ENCODE results near the gene SC5D.

- no peak for TF ChIP-seq EP300 (conservative IDR thresholded peaks at IDR 0.05; ENCODE audit: poor library complexity, severe bottlenecking)
- TF ChIP-seq CTCF (IDR thresholded peaks at IDR 0.05; ENCODE audit: poor library complexity, severe bottlenecking): no peak
- TF ChIP-seq REST (IDR thresholded peaks at IDR 0.05; ENCODE audit: borderline replicate concordance): no peak
Measured at GRCh38 chr11:121300313-121300971, 7.9 kb downstream of the SC5D start.
